HG03025 (cell line): Measurements from ENCODE around the gene SLC25A40.

ENCODE experiments used
- ATAC-seq: cut with Tn5 transposase; IDR thresholded peaks from one replicate; pipeline ENCODE4 v1.9.1; 2021; ENCODE audit warnings: mild to moderate bottlenecking, moderate library complexity; ENCODE audit not compliant: unreplicated experiment, low FRiP score

SLC25A40 gene

GRCh38 chr7:87785368-87785995, 90.7 kb downstream of the SLC25A40 start:
- ATAC-seq, result no peak

DNA sequence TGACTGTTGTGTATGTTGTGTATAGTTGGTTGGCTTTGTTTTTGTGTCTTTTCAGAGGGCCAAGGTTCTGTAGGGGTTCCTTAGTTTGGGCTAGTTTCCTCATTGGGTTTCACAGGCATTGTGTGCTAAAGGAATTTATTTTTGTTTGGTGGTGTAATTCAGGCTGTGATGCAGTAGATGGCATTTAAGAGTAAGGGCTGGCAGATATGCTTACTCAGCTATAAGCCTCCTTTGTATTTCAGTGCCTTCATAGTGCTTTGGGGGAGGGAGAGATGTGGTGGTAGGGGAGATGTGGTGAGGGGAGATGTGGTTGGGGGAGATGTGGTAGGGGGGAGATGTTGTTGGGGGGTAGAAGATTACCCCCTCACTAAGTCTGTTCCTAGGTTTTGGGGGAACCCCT, 91.7 kb downstream of the SLC25A40 start:
- ATAC-seq, result no peak
